Upper lobe of left lung (tissue), 4 donors: ENCODE results near the gene RASGRF1.

Experiments
- EP300 ChIP-seq, 4 donors: sonication (generic); formaldehyde crosslinking; IDR thresholded peaks; one replicate each; pipeline ENCODE4 v1.5.1; 2017; ENCODE audit warnings: antibody characterized with exemption in 4 of 4, control low read depth in 2 of 4
- TF ChIP-seq, protein P1 (sequence below), 6 experiments: fragments of 450-650 bp in 4 of 6; fragments of 200-600 bp in 2 of 6; sonication (generic) in 2 of 6; IDR thresholded peaks; one replicate each; pipeline ENCODE4 v1.5.1; 2016 to 2019; ENCODE audit warnings: antibody characterized with exemption in 6 of 6

DNA sequence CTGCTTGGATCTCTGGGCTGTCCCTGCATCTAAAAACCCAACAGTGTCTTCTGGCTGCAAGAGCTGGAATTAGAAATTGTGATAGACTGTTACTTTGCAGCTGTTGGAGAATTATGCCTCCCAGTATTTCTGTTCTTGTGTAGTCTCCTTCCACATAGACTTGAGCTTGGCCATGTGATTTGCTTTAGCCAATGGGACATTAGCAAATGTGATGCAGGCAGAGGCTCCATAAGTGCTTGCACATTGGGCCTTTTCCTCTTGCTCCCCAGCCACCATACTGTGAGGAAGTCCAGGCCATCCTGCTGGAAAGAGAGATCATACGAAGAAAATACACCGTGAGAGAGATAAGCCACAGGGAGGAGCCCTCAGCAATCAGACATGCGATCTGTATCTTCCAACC is 33.8 kb upstream of the RASGRF1 start:
- TF ChIP-seq, protein P1, sequence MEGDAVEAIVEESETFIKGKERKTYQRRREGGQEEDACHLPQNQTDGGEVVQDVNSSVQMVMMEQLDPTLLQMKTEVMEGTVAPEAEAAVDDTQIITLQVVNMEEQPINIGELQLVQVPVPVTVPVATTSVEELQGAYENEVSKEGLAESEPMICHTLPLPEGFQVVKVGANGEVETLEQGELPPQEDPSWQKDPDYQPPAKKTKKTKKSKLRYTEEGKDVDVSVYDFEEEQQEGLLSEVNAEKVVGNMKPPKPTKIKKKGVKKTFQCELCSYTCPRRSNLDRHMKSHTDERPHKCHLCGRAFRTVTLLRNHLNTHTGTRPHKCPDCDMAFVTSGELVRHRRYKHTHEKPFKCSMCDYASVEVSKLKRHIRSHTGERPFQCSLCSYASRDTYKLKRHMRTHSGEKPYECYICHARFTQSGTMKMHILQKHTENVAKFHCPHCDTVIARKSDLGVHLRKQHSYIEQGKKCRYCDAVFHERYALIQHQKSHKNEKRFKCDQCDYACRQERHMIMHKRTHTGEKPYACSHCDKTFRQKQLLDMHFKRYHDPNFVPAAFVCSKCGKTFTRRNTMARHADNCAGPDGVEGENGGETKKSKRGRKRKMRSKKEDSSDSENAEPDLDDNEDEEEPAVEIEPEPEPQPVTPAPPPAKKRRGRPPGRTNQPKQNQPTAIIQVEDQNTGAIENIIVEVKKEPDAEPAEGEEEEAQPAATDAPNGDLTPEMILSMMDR (IDR thresholded peaks at IDR 0.05), result no peak
- no peak for TF ChIP-seq EP300 (IDR thresholded peaks at IDR 0.05)
